A673 (cell line): Measurements from ENCODE around the gene TACC3.

ENCODE experiments used
- CTCF ChIP-seq: fragments of 300-800, 200-600 bp; sonication (generic); conservative IDR thresholded peaks from 2 replicates; pipeline ENCODE4 v1.5.1; 2017; ENCODE audit warnings: low read depth, mild to moderate bottlenecking, antibody characterized with exemption, low read length, moderate library complexity, mixed read lengths
- EZH2 ChIP-seq: fragments of 200-600 bp; sonication (generic); IDR thresholded peaks from 2 replicates; pipeline ENCODE4 v1.6.1; 2017; ENCODE audit warnings: borderline replicate concordance, low read depth, mild to moderate bottlenecking, mixed read lengths, antibody characterized with exemption, low read length; ENCODE audit not compliant: poor library complexity, severe bottlenecking

DNA sequence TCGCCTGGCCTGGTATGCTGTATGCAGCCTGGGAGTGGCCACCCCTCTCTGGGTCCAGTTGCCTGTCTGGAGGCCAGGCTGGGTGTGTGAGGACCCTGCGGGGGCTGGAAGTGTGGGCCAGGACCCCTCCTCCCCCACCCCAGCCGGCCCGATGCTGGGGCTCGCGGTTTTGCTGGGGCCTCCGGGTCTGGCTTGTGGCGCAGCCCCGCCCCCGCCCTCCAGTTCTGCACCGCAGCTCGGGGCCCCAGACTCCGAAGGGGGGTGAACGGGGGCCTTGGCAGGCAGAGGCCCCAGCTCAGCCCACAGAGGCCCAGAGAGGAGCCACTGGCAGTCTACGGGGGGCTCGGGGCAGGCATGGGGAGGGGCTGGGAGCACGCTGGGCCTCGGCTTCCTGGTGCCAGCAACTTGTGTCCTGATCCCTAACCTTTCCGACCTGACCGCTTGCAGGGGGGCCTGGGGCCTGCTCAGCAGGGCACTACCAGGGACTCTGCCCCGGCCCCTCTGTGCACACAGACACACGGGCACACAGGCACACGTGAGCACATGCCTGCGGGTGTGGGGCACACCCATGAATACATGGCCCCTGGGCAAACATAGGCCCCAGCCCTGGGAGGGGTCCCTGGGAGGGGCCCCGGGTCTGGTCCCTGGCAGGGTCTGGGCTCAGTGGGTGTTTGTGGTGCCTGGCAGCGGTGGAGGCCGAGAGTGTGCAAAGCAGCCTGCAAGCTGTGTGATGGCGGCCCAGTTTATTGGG lies 50.4 kb downstream of the TACC3 start:
- TF ChIP-seq CTCF (no peak), EZH2 (no peak)
